ENCODE data around the gene IFITM1. TPM values are rescaled to one million over a fixed set of nuclear protein-coding genes. Genes with fewer than 3 reads are reported as not detected.

Gene IFITM1
- total and polyA plus RNA-seq, 2 of the 13 experiments (the other 11 are each of a cell fraction or from before 2014, with no cell fraction given), result 0.38 to 11.1 TPM

- TF ChIP-seq HNRNPLL (IDR thresholded peaks at IDR 0.05; ENCODE audit: low read depth, low read length, poor library complexity, severe bottlenecking), result peak; percentile 31
- peak; percentile 53; the same call in 1 of the 2 replicates for TF ChIP-seq ARHGAP35 (CRISPR knock-in tag; IDR thresholded peaks at IDR 0.05; ENCODE audit: borderline replicate concordance)
- no peak for TF ChIP-seq ZNF460 (CRISPR knock-in tag; IDR thresholded peaks at IDR 0.05; ENCODE audit: borderline replicate concordance)
- no peak for TF ChIP-seq ZNF326 (CRISPR knock-in tag; IDR thresholded peaks at IDR 0.05; ENCODE audit: borderline replicate concordance)
- TF ChIP-seq, protein P1, sequence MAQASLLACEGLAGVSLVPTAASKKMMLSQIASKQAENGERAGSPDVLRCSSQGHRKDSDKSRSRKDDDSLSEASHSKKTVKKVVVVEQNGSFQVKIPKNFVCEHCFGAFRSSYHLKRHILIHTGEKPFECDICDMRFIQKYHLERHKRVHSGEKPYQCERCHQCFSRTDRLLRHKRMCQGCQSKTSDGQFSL (CRISPR knock-in tag; IDR thresholded peaks at IDR 0.05), result peak; percentile 96
- peak; percentile 73; the same call in 1 of the 2 replicates for TF ChIP-seq ZNF609 (CRISPR knock-in tag; IDR thresholded peaks at IDR 0.05; ENCODE audit: borderline replicate concordance)
- TF ChIP-seq CBFB (CRISPR knock-in tag; IDR thresholded peaks at IDR 0.05), result peak; percentile 39; the same call in 1 of the 2 replicates
- TF ChIP-seq EHMT2 (IDR thresholded peaks at IDR 0.05; ENCODE audit: borderline replicate concordance, low read depth, low read length), result no peak
- TF ChIP-seq ZFP90 (CRISPR knock-in tag; IDR thresholded peaks at IDR 0.05; ENCODE audit: borderline replicate concordance), result no peak
- TF ChIP-seq GMEB2 (CRISPR knock-in tag; IDR thresholded peaks at IDR 0.05; ENCODE audit: low read depth), result 0 out of 2 replicates have a peak, but pooled peaks have one; percentile 42
- TF ChIP-seq POGZ (CRISPR knock-in tag; IDR thresholded peaks at IDR 0.05), result 0 out of 2 replicates have a peak, but pooled peaks have one; percentile 52
- no peak for TF ChIP-seq NFIC (IDR thresholded peaks at IDR 0.05; ENCODE audit: low read length)
- TF ChIP-seq USF2 (IDR thresholded peaks at IDR 0.05; ENCODE audit: low read depth, low read length), result no peak
- no peak for TF ChIP-seq USF2 (CRISPR knock-in tag; IDR thresholded peaks at IDR 0.05; ENCODE audit: borderline replicate concordance)
- TF ChIP-seq, protein P2, sequence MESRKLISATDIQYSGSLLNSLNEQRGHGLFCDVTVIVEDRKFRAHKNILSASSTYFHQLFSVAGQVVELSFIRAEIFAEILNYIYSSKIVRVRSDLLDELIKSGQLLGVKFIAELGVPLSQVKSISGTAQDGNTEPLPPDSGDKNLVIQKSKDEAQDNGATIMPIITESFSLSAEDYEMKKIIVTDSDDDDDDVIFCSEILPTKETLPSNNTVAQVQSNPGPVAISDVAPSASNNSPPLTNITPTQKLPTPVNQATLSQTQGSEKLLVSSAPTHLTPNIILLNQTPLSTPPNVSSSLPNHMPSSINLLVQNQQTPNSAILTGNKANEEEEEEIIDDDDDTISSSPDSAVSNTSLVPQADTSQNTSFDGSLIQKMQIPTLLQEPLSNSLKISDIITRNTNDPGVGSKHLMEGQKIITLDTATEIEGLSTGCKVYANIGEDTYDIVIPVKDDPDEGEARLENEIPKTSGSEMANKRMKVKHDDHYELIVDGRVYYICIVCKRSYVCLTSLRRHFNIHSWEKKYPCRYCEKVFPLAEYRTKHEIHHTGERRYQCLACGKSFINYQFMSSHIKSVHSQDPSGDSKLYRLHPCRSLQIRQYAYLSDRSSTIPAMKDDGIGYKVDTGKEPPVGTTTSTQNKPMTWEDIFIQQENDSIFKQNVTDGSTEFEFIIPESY (CRISPR knock-in tag; IDR thresholded peaks at IDR 0.05), result peak; percentile 31; the same call in 1 of the 2 replicates
These were observed 42.0 kb downstream of the IFITM1 start (continued) for GRCh38 chr11:355581-356458.
